Measurements from ENCODE around the gene CBLN3.
A peak's percentile ranks its signal among the peaks of the same experiment; 100 is the strongest.
"Not testable (repeated sequence)": the region's sequence is repeated elsewhere in the genome, so short reads cannot be mapped to it uniquely, and the experiment has no call there.

CBLN3 gene

DNA sequence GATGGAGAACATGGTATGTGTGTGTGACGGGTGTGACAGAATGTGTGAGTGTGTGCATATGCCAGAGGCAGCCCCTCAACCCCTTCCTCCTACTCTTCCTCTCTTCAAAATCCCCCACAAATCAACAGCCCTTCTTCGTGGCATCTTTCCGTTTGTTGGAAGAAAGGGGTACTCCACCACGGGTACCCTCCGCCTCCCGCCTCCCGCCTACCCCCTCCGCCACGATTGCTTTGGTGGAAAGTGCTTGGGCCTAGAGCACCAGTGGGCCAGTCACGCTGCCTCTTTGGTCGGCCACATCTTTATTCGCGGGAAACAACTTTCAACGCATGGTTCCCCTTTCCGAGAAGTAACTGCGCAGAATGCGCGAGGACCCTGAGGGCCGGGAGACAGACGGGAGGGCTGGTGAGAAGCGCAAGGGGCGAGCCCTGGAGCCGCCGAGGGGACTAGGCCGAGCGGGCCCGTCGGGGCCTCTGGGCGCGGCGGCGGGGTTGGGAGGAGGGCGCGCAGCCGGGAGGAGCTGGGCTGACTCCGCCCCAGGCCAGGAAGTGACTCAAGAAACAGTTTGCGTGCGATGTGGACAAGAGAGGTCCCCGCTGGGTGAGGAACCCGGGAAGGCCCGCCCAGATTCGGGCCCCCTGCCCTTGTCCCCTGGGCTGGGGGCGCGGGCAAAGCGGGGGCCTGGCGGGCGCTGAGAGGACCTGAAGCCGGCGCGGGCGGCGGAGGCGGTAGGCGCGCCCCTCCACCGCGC, at the start of gene CBLN3, which contains the start of gene KHNYN:
Gene CBLN3, minus strand, starts transcription at position 274 of the 748 bp plus-strand sequence. CDS start 614 bp downstream, outside the sequence.
Gene KHNYN, plus strand, starts transcription at position 560 of the 748 bp plus-strand sequence. CDS start 777 bp downstream, outside the sequence.
- H3K4me3 Mint-ChIP-seq, result peak within 1 kb of the TSS; percentile 93
- peaks cover 20% of the 10 kb centered on the region for H3K4me1 Mint-ChIP-seq
- no peaks in the 10 kb centered on the region for H3K27me3 Mint-ChIP-seq
- DNase-seq (ENCODE audit: low spot score in 2 of 2) (peak; percentile 81 to 83), ATAC-seq (ENCODE audit: low read depth) (peak; percentile 77)
- no peaks in the 10 kb centered on the region for H3K9me3 Mint-ChIP-seq
- peak within 1 kb of the TSS; percentile 98 for H3K27ac Mint-ChIP-seq
- peaks cover 9% of the 10 kb centered on the region for H3K36me3 Mint-ChIP-seq

DNA sequence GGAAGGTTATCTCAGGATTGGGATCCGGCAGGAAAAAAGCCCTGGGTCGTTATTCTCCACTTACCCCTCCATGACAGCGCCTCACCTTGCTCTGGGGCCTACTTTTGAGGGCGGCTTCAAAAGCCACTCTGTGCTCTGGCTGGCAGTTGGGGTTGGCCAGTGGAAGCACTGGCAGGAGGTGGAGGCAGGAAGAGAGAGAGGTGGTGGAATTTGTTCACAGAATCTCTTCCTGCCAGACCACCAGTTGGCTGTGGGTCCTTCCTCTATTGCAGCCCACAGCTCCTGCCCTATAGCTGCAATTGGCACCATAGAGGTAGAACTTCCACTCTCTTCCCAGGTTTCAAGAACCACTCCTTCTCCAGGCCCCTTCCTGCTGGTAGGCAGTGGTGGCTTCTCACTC, 45.8 kb upstream of the CBLN3 start:
- H3K9me3 Mint-ChIP-seq, result no peaks in the 10 kb centered on the region

DNA sequence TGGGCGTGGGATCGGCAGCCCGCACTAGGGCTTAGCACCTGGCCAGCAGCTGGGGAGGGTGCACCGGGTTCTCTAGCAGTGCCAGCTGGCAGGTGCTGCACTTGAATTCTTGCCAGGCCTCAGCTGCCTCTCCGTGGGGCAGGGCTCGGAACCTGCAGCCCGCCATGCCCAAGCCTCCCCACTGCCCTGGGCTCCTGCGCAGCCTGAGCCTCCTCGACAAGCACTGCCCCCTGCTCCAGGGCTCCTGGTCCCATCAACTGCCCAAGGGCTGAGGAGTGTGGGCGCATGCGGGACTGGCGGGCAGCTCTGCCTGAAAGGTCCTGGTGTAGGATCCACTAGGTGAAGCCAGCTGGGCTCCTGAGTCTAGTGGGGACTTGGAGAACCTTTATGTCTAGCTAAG, 43.7 kb upstream of the CBLN3 start:
- H3K9me3 Mint-ChIP-seq, result no peaks in the 10 kb centered on the region
- H3K4me1 Mint-ChIP-seq, result peaks cover 4% of the 10 kb centered on the region
- H3K4me3 Mint-ChIP-seq, result no peak overlapping the region
- ATAC-seq (ENCODE audit: low read depth) (no peak), DNase-seq (ENCODE audit: low spot score in 2 of 2) (no peak)
- H3K27me3 Mint-ChIP-seq, result no peaks in the 10 kb centered on the region
- H3K36me3 Mint-ChIP-seq, result peaks cover 6% of the 10 kb centered on the region
- no peak overlapping the region for H3K27ac Mint-ChIP-seq

More for the DNA sequence above, 45.8 kb upstream of the CBLN3 start:
- H3K36me3 Mint-ChIP-seq, result peaks cover 6% of the 10 kb centered on the region
- H3K27ac Mint-ChIP-seq, result no peak overlapping the region
- no peaks in the 10 kb centered on the region for H3K27me3 Mint-ChIP-seq
- ATAC-seq (ENCODE audit: low read depth) (no peak), DNase-seq (ENCODE audit: low spot score in 2 of 2) (no peak)
- peaks cover 6% of the 10 kb centered on the region for H3K4me1 Mint-ChIP-seq
- no peak overlapping the region for H3K4me3 Mint-ChIP-seq

DNA sequence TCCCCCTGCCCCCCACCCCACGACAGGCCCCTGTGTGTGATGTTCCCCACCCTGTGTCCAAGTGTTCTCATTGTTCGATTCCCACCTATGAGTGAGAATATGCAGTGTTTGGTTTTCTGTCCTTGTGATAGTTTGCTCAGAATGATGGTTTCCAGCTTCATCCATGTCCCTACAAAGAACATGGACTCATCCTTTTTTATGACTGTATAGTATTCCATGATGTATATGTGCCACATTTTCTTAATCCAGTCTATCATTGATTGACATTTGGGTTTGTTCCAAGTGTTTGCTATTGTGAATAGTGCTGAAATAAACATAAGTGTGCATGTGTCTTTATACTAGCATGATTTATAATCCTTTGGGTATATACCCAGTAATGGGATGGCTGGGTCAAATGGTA, 41.0 kb upstream of the CBLN3 start:
- not testable (repeated sequence) for H3K27me3 Mint-ChIP-seq; H3K4me1 Mint-ChIP-seq; H3K4me3 Mint-ChIP-seq; H3K27ac Mint-ChIP-seq; DNase-seq (ENCODE audit: low spot score in 2 of 2); ATAC-seq (ENCODE audit: low read depth); H3K9me3 Mint-ChIP-seq
- H3K36me3 Mint-ChIP-seq, result peaks cover 10% of the 10 kb centered on the region

DNA sequence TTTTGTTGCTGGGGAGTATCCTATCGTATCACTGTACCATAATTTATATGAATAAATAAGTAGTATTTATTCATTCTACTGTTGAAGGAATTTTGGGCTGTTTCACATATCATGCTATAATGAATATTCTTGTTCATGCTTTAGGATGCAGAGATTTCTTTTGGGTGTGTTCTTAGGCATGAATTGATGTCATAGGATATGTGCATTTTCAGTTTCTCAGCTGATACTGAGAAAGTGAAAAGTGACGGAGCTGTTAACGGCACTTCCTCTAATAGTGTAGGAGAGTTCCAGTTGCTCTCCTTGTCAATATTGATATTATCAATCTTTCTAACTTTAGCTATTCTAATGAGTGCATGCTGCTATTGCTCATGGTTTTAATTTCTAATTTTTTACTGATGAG, 36.3 kb upstream of the CBLN3 start:
- no peak overlapping the region for H3K4me3 Mint-ChIP-seq
- ATAC-seq (ENCODE audit: low read depth) (no peak), DNase-seq (ENCODE audit: low spot score in 2 of 2) (no peak)
- H3K27ac Mint-ChIP-seq, result no peak overlapping the region
- H3K36me3 Mint-ChIP-seq, result peaks cover 7% of the 10 kb centered on the region
- H3K27me3 Mint-ChIP-seq, result no peaks in the 10 kb centered on the region
- no peaks in the 10 kb centered on the region for H3K9me3 Mint-ChIP-seq
- peaks cover 7% of the 10 kb centered on the region for H3K4me1 Mint-ChIP-seq

DNA sequence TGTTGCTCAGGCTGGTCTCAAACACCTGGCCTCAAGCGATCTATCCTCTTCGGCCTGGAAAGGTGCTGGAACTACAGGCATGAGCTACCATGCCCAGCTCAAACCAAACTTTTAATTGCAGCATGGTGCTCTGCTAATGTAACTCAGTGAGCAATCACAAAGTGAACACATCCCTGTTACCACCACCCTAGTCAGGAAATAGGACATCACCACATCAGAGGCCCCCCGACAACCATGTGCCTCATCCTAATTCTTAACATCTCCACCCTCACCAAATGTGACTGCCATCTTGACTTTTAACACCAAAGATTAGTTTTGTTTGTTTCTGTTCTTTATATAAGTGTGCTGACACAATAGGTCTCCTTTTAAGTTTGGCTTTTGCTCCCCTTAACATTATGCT, 35.9 kb upstream of the CBLN3 start:
- no peaks in the 10 kb centered on the region for H3K27me3 Mint-ChIP-seq
- no peak for ATAC-seq (ENCODE audit: low read depth)
- peaks cover 10% of the 10 kb centered on the region for H3K36me3 Mint-ChIP-seq
- peaks cover 7% of the 10 kb centered on the region for H3K4me1 Mint-ChIP-seq
- DNase-seq (ENCODE audit: low spot score in 2 of 2), result no peak
- no peak overlapping the region for H3K27ac Mint-ChIP-seq
- H3K4me3 Mint-ChIP-seq, result no peak overlapping the region
- H3K9me3 Mint-ChIP-seq, result no peaks in the 10 kb centered on the region

DNA sequence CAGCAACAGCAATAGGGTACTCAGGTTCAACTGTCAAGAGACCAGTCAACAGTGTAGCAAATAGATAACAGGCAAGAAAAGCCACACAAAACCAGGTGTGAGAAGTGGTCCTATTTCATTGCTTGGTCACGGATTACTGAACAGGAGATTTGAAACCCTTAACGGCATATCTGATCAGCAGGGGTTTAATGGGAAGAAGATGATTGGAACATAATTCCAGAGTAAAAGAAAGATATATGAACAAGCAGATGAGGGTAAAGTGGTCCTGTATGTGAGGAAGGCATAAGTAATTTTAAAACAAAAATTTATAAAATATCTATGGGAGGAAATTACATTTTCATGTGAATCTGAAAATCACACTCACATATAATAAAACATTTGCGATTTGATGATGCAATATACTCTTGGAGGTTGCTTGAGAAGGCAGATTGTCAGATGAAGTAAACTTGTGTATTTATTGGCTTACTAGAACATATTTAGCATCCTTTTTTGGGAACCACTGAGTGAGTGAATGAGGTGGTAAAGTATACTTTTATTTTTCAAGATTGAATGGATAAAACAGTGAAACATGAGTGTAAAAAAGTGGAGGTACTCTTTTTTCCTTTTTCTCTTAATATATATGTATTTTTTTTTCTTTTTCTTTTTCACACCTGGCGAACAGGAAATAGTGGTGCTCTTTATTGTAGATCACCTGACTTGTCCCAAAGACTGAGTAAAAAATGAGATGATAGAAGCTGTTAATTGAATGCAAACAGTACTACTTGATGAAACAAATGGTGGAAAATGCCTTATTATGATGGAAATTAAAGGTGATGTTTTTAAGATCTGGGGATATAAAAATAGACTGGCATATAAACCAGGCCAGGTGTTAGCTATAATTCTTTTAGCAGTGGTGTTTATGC, 34.7 kb upstream of the CBLN3 start:
- Mint-ChIP-seq H3K4me1 (peaks cover 7% of the 10 kb centered on the region), H3K36me3 (peaks cover 13% of the 10 kb centered on the region), H3K27ac (no peak overlapping the region), H3K9me3 (no peaks in the 10 kb centered on the region), H3K27me3 (no peaks in the 10 kb centered on the region), H3K4me3 (no peak overlapping the region)
- DNase-seq (ENCODE audit: low spot score in 2 of 2), result no peak
- ATAC-seq (ENCODE audit: low read depth), result no peak

DNA sequence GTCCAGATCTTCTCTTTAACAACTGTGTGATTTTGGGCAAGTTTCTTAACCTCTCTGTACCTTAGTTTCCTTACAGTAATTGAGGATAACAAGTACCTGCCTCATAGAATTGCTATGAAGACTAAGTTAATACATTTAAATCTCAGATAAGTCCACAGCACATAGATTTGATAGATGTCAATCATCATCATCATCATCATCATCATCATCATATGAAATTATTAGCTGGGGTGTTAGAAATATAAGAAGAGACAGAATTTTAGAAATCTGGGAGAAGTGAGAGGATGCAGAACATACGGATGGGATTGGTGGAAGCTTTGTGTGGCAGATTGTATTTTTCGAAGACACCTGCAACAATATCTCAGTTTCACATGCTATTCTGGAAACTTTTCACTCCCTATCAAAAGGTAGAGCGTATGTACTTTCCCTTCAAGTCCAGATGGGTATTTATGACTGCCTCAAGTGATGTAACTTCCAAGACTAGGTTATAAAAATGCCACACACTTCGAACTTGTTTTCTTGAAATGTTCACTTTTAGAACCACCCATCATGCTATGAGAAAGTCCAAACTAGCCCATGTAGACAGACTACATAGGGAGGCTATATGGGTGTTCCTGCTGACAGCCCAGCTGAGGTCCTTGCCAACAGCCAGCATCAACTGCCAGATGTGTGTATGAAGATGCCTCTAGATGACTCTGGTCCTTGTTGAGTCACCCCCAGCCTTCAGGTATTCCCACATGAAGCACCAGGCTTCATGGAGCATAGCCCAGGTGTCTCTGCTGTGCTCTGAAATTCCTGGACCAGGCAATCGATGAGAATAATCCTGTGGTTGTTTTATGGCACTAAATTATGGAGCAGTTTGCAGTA, 33.8 kb upstream of the CBLN3 start:
- Mint-ChIP-seq H3K27me3 (no peaks in the 10 kb centered on the region), H3K27ac (no peak overlapping the region), H3K9me3 (no peaks in the 10 kb centered on the region), H3K36me3 (peaks cover 13% of the 10 kb centered on the region), H3K4me3 (no peak overlapping the region), H3K4me1 (peaks cover 7% of the 10 kb centered on the region)
- no peak for ATAC-seq (ENCODE audit: low read depth)
- DNase-seq (ENCODE audit: low spot score in 2 of 2), result no peak

DNA sequence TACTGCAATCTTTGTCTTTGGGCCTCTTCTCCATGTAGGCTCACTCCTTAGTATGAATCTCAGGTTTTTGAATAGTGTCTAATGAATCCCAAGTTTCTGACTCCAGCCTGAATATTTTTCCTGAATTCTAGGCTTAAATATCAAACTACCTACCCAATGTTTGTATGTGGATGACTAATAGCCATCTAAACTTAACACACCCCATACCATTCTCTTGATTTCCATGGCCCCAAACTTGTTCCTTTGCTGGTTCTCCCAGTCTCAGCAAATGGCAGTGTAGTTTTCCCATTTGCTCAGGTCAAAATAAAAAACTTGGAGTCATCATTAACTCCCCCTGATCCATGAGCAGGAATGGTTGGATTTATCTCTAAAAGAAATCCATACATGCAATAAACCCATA, 31.9 kb upstream of the CBLN3 start:
- Mint-ChIP-seq H3K27ac (no peak overlapping the region), H3K27me3 (no peaks in the 10 kb centered on the region), H3K36me3 (peaks cover 12% of the 10 kb centered on the region), H3K4me3 (no peak overlapping the region), H3K9me3 (no peaks in the 10 kb centered on the region), H3K4me1 (peaks cover 7% of the 10 kb centered on the region)
- DNase-seq (ENCODE audit: low spot score in 2 of 2), result no peak
- no peak for ATAC-seq (ENCODE audit: low read depth)

DNA sequence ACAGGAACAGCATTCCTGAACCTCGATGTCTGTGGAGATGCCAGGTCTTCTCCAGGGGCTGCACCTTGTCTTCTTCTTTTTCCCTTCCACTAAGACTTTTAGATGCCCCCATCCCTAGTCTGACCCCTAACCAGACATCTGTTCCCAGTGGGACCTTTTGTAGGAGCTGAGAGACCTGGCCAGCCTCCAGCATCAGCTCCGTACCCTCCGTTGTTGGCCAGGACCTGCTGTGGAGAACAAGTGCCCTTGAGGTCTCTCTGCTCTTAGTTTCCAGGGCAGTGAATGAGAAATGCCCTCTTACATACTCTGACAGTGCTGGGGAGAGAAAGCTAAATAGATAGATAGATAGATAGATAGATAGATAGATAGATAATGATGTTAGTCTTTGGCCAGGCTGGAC, 29.9 kb upstream of the CBLN3 start:
- Mint-ChIP-seq H3K4me1 (peaks cover 4% of the 10 kb centered on the region), H3K9me3 (no peaks in the 10 kb centered on the region), H3K4me3 (no peak overlapping the region), H3K27ac (no peak overlapping the region), H3K27me3 (no peaks in the 10 kb centered on the region), H3K36me3 (peaks cover 13% of the 10 kb centered on the region)
- ATAC-seq (ENCODE audit: low read depth), result no peak
- no peak for DNase-seq (ENCODE audit: low spot score in 2 of 2)

DNA sequence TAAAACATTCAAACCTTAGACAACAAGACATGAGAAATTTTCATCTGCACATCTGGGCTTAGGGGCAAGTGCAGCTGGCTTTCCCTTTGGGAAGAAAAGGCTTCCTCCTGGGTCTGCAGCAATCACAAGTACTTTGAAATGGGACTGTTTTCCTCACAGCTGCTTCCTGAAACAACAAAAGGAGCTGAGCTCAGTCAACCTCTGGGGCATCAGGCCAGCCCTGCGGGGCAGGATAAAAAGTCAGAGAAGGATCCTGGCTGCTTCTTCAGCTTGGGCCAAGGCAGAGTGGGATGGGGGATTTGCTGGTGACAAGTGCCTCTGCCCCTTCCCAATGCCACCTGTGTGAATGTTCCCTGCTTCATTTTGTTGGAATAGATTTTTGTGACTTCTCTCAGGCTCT, 29.3 kb upstream of the CBLN3 start:
- Mint-ChIP-seq H3K27ac (no peak overlapping the region), H3K4me1 (peaks cover 2% of the 10 kb centered on the region), H3K9me3 (peaks cover 5% of the 10 kb centered on the region), H3K27me3 (no peaks in the 10 kb centered on the region), H3K4me3 (no peak overlapping the region), H3K36me3 (peaks cover 18% of the 10 kb centered on the region)
- DNase-seq (ENCODE audit: low spot score in 2 of 2), result no peak
- ATAC-seq (ENCODE audit: low read depth), result no peak

DNA sequence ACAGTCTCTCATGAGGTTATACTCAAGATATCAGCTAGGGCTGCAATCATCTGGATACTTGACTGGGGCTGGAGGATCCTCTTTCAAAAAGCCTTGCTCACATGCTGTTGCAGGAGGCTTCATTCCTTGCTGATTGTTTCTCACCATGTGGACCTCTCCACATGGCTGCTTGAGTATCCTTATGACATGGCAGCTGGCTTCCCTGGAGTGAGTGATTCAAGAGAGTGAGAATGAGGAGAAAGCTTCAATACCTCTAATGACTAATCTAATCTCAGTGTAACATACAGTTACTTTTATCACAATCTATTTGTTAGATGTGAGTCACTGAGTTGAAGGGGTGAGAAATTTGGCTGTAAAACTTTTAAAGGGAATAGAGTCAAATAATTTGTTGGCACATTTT, 27.5 kb upstream of the CBLN3 start:
- Mint-ChIP-seq H3K4me3 (no peak overlapping the region), H3K27me3 (no peaks in the 10 kb centered on the region), H3K4me1 (no peaks in the 10 kb centered on the region), H3K9me3 (peaks cover 7% of the 10 kb centered on the region), H3K36me3 (peaks cover 26% of the 10 kb centered on the region), H3K27ac (no peak overlapping the region)
- no peak for ATAC-seq (ENCODE audit: low read depth)
- no peak for DNase-seq (ENCODE audit: low spot score in 2 of 2)

DNA sequence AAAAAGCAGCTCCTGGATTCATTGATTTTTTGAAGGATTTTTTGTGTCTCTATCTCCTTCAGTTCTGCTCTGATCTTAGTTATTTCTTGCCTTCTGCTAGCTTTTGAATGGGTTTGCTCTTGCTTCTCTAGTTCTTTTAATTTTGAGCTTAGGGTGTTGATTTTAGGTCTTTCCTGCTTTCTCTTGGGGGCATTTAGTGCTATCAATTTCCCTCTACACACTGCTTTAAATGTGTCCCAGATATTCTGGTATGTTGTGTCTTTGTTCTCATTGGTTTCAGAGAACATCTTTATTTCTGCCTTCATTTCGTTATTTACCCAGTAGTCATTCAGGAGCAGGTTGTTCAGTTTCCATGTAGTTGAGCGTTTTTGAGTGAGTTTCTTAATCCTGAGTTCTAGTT, 21.4 kb upstream of the CBLN3 start:
- not testable (repeated sequence) for ATAC-seq (ENCODE audit: low read depth); H3K27me3 Mint-ChIP-seq; H3K27ac Mint-ChIP-seq; DNase-seq (ENCODE audit: low spot score in 2 of 2); H3K4me3 Mint-ChIP-seq; H3K4me1 Mint-ChIP-seq; H3K9me3 Mint-ChIP-seq
- peaks cover 31% of the 10 kb centered on the region for H3K36me3 Mint-ChIP-seq

Measured in memory B cell (primary cell).